GM19397 (cell line): ENCODE data around the gene HEXIM2.
"Not testable (repeated sequence)": the region's sequence is repeated elsewhere in the genome, so short reads cannot be mapped to it uniquely, and the experiment has no call there.

Experiments
- ATAC-seq: cut with Tn5 transposase; IDR thresholded peaks from one replicate; pipeline ENCODE4 v1.9.1; 2021; ENCODE audit warnings: mild to moderate bottlenecking, moderate library complexity; ENCODE audit not compliant: unreplicated experiment

HEXIM2 gene, protein sequence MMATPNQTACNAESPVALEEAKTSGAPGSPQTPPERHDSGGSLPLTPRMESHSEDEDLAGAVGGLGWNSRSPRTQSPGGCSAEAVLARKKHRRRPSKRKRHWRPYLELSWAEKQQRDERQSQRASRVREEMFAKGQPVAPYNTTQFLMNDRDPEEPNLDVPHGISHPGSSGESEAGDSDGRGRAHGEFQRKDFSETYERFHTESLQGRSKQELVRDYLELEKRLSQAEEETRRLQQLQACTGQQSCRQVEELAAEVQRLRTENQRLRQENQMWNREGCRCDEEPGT

DNA sequence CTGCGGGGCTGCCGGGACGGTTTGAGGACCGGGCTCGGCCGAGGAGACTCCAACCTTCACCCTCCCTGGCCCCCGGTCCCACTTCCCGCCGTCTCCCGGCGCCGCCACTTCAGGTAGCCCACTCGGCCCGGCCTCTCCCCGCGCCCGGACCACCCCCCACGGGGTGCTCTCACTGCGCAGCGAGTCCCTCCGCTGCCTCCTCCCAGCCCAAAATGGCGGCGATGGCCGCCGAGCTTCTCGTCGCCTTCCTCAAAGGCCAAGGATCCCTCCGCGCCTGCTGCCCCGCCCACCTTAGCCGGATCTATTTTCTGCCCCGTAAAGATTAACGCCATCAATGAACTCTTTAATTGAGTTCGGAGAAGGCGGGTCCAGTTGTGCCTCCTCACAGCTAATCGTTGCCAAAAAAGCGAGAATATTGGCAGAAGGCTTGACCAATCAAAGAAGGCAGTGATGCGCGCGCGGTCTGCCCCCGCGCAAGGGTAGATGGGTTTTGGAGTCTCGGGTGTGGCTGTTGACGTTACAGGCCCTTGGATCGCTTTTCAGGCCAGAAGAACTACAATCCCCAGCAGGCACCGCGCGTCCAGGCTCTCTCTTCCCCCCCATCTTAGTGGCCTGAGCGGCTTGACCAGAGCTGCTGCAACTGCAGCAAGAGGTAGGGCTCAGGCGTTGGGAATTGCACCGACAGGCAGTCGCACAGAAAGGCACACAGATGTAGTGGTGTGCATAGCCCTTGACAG lies at the start of gene HEXIM2:
HEXIM2 (plus strand) TSS at position 588 of the 737 bp plus-strand sequence. CDS start 919 bp downstream, outside the sequence.
- ATAC-seq, result peak; percentile 90

DNA sequence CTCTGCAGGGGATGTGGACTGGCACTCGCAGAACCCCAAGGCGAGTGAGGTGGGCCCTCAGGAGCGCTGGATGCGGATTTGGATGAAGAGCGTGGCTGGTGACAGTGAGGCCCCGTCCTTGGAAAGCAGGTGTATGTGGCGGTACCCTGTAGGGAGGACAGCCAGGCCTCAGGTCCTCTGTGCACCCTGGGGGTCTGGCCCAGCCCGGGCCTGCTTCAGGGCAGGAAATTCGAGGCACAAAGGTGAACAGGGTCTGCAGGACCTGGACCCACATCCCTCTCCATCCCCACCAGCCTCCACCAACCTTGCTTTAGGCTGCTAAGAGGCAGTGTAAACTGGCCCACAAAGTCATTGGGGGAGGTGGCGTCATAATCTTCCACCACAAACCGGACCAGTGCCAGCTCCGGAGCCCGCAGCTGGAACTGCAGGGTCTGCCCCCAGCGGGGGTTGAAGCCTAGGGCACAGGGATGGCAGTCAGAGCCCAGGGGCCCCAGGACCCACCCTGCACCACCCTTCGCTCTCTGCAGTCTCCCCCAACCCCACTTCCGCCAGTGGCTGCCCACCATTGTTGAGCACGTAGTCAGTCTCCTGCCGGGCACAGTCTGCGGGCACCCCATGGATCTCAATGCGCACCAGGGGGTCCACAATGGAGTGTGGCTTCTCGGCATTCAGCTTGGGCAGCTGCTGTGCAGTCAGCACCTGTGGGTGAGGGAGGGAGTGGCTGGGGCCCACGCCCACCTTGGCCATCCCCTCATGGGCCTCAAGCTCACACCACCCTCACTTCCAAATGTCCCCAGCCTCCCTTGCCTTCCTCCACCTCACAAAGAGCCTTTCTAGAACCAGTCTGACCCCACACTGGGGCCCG lies 48.9 kb upstream of the HEXIM2 start:
- no peak for ATAC-seq

DNA sequence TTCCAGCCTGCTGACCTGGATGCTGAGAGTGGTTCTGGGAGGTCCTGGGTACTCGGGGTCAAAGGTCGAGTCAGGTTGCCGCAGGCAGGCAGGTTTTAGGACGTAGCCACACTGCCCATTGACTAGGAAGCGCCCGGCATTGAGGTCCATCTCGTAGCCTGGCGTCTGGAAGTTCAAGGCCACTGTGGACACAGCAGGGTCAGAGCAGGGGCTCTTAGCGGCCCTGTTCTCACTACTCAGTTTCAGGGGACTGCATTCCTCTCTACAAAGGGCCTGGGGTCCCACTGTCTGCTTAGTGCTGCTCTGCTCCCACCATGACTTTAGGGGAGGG lies 48.3 kb upstream of the HEXIM2 start:
- no peak for ATAC-seq

DNA sequence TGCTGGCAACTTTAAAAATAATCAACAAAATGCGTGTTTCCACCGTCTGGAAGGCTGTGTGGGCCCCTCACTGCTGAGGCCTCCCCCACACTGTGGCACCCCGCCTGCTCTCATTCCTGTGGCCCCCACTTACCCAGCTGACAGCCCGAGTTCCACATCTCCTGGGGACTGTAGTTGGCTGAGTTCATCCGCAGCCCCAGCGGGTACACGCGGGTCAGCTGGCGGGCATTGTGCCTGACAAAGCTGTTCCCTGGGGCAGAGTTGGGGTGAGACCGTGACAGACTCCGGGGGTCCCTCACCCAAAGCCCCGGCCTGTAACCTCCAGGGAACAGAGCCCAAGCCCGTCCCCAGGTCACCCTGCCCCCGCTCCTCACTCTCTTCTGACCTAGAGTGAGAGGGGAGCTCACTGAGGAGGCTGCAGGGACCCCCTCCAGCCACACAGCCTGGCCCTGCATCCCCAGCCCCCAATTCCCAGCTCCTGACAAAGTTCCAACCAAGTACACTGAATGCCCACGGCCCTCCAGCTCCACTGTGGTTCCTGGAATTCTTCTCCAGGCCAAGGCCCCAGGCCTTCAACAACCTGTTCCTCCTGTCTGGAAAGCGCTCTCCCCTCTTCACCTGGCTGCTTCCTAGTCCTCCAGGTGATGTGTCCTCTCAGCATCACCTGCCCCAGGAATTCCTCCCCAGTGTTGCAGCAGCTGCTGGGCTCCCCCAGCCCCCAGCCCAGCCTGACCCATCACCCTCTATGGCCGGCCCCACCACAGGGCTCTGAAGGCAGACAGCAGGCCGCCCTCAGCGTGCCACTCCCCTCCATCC lies 47.4 kb upstream of the HEXIM2 start:
- no peak for ATAC-seq

DNA sequence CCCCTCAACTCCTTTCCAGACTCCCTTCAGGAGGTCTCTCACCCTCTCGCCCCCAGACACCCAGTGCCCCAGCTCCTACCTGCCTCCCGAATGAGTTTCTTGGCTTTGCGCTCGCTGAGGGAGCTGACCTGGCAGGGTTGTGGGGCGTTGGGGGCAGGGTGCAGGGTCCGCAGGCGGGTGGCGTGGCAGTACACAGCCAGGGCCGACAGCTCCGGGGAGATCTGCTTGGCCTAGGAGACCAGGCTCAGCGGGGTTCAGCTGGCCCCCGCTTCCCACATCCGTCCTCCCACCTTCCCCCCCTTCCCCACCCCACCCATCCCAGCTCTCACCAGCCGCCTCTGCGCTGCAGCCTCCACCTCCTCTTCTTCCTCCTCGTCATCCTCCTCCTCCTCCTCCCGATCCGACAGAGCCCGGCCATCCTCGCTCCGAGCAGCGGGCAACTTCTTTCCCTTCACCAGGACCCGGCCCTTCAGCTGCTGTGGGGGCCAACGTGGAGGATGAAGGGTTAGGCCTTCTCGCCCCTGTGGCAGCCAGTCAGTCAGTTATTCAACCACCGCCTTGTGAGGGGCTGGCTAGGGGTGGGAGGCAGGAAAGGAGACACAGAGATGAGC lies 46.6 kb upstream of the HEXIM2 start:
- ATAC-seq, result no peak

DNA sequence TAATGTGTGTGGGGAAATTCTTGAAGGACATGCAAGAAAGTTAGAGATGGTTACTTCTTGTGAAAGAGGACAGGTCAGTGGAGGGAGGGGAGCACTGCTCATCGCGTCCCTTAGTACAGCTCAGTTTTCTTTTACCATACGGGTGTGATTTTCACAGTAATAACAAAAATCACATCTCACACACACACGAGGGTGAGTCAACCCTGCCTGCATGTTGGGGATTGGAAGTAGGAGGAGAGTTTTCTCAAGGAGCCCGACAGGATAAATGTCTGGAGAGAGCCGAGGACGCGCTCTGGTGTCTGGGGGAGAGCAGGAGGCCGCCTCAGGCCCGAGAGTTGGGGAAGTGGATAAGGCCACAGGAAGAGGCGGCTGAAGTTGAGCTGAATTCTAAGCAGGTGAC lies 45.8 kb upstream of the HEXIM2 start:
- ATAC-seq, result no peak

DNA sequence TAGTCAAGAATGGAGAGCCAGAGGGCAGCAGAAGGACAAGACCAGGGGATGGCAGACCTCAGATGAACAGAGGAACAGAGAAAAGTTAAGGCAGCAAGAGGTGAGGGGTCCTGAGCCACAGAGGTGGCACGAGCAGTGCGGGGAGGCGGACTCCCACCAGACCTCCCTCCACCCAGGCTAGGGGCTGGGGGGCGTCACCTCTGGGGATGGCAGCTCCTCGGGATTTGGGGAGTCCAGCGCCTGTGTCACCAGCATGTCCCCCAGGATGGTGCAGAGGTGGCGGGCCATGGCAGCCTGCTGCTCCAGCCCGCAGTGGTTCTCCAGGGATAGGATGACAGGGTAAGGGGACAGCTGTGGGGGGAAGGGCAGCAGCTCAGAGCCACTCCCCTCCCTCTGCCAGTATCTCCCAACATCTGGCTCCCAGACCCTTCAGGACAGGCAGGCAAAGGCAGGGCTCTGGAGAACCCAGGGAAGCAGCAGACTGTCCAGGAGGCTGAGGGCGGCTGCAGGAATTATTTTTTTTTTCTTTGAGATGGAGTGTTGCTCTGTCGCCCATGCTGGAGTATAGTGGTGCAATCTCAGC lies 45.1 kb upstream of the HEXIM2 start:
- ATAC-seq, result no peak

DNA sequence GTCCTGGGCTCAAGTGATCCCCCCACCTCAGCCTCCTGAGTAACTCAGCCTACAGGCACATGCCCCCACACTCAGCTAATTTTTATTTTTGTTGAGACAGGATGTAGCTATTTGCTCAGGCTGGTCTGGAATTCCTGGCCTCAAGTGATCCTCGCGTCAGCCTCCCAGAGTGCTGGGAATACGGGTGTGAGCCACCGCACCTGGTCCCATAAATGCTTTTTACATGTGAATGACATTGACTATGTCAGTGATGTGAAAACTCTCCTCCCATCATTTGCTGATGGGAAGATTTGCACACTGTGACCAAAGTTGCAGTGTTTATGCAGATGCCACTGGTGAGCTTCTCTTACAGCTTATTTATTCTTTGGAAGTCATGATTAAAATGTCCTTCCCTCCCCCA lies 44.3 kb upstream of the HEXIM2 start:
- ATAC-seq, result no peak

DNA sequence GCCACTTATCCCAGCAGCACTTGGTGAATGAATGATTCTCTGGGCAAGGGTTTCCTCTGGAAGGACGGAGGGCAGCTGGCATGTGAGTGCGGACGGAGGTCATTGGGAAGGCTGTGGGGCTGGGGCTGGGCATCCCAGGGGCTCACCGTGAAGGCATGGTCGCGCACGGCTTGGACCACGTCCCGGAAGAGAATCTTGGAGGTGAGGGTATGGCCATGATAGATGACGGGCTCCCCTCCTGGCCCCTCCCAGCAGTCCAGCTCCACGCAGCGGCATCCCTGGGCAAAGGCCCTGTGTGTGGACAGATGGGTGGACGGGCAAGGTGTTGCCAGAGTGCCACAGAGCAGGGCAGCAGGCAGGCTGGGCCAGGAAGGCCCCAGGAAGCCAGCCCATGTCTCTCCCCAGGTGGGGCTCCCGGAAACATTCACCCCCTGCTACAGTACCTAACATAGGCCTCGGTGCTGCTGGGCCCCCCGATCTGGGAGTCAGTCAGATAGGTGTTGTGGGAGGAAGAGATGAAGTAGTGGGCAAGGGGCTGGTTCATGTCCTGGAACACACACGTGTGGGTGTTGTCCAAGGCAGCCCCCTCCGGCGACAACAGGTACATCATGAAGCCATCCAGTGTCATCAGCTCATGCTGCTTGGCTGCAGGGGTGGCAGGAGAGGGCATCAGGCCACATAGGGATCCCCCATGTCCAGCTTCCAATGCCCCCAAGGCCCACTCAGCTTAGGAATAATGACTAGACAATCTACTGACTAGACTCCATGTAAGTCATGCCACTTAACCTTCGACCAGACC lies 43.6 kb upstream of the HEXIM2 start:
- ATAC-seq, result no peak

DNA sequence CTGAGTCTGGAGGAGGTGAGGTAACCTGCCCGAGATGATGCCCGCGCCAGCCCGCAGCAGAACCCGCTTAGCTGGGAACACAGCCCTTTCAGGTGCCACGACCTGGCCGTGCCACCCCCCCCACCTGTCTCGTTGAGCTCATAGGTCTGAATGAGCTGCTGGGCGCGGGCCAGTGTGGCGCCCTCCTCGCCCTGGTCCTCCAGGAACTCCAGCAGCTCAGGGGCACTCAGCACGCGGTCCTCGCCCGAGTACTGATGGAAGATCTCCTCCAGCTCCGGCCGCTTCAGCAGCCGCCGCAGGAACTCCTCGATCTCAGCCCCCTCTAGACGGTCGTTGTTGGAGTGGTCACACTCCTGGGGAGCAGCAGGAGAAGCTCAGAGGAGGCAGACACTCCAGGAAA lies 43.0 kb upstream of the HEXIM2 start:
- ATAC-seq, result no peak

DNA sequence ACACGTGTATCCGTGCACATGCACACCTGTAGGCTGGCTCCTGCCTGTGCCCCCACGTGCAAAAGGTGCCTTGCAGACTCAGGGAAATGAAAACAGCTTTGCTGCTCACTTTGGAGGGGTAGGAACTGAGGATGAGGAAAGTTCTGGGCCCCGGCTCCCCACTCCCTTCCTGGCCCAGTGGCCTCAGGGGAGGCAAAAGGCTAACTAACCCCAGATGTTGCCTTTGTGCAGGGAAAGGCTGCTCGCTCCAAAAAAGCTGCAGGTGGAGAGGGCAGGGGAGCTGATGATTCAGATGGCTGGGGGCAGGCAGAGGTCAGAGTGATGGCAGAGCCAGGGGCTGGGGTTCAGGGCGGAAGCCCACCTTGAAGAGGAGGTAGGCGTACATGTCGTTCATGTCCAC lies 41.7 kb upstream of the HEXIM2 start:
- no peak for ATAC-seq

DNA sequence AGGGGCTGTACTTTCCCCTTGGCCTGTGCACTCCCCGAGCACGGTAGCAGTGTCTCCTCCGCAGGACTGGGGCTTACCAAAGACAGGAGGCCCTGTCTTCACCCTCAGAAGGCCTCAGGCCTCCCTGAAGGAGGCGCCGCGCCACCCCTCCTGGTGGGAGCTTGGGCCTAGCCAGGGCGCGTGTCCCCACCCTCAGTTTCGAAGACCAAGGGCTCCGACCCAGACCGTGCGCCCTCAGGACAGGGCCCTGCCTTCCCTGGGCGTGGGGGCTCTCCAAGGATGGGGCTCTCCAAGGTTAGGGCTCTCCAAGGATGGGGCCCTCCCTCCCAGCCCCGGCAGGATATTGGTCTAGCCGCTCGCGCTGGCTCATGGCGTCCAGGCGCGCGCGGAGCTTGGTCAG lies 41.1 kb upstream of the HEXIM2 start:
- no peak for ATAC-seq

DNA sequence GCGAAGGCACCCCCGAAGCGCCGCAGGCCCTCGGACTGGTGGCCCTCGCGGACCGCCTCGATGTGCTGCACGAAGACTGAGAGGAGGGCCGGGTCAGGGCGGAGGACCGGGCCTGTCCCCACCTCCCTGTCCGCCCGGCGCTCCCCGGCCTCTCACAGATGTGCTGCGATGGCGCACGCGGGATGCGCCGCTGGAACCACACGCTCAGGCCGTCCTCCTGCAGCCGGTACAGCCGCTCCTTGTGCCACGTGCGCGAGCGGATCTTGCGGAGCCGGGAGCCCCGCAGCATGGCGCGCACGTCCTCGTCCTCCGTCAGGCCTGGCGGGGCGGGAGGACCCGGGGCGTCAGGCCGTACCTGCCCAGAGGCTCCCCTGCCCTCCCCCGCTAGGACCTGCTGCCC lies 40.6 kb upstream of the HEXIM2 start:
- no peak for ATAC-seq

DNA sequence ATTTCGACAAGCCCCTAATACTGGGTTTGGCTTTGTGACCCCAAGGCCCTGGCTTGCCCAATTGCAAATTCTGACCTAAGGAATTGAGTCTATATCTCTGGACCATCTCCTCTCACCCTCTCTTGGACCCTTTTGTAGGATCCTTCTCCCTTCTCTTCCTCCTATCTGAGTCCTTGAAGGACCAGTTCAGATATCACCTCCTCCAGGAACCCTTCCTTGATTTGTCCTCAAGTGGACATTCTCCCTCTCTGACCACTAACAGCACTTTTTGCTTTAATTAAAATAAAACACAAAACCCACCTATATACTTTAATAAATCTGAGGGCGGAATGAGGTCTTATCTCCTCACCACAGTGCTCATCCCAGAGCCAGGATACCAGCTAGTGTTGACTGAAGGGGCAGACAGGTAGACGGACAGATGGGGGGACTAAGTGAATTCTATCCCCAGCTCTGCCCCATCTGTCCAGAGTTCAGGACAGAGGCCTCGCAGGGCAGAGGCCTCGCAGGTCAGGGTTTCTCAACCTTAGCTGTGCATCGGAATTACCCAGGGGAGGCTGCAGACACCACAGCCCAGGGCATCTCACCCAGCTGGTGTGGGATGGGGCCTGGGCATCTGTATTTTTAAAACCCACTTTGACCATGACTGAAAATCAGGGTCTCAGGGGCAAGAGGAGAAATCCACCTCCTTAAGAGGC lies 38.5 kb upstream of the HEXIM2 start:
- no peak for ATAC-seq

DNA sequence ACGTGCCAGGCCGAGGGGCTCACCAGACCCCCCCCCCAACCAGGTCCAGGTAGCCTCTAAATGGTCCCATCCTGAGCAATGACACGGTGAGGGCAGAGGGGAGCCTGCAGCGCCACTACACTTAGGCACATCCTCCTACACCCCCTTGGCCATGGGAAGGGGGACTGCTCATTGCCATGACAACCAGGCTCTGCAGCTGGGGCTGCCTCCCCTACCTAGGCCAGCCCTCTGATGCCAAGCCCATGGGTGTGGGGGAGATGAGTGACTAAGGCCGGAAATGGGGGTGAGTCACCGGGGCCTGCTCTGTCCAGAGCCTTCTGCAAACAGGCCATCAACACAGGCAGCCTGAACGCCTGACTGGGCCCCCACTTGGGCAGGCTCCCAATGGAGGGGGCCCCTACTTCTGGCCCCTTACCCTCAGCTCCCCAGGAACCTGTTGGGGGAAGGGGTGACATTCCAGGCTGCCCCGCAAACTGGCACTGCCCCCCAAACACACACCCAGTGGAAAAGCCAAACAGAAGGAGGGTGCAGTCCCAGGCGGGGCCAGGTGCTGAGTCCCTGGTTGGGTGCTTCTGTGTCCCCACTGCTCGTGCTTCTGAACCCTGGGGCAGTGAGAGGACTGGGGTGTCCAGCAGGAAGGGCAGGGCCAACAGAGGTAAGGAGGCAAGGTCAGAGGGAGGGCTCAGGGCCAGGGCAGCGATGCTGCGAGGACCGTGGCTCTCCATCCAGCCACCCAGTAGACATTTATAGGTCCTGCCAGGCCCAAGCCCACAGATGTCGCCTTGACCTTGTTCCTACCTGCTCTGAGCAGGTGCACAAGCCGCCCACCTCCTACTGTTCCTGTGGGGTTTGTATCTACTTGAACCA lies 37.5 kb upstream of the HEXIM2 start:
- ATAC-seq, result no peak

DNA sequence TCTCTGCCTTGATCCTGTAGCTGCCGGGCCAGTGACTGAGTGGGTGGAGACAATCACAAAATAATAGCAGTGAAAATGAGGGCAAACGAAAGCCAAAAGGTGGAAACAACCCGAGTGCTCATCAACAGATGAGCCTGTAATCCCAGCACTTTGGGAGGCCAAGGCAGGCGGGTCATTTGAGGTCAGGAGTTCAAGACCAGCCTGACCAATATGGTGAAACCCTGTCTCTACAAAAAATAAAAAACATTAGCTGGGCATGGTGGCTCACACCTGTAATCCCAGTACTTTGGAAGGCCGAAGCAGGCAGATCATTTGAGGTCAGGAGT lies 36.9 kb upstream of the HEXIM2 start:
- ATAC-seq, result not testable (repeated sequence)

DNA sequence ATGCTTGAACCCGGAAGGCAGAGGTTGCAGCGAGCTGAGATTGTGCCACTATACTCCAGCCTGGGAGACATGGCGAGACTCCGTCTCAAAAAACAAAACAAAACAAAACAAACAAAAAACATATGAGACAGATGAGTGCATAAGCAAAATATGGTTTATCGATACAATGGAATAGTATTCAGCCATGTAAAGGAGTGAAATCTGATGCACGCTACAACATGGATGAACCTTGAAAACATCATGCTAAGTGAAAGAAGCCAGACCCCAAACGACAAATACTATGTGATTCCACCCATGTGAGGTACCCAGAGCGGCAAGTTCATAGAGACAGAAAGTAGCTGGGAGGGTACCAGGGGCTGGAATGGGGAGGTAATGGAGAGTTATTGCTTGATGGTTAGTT lies 36.2 kb upstream of the HEXIM2 start:
- no peak for ATAC-seq

DNA sequence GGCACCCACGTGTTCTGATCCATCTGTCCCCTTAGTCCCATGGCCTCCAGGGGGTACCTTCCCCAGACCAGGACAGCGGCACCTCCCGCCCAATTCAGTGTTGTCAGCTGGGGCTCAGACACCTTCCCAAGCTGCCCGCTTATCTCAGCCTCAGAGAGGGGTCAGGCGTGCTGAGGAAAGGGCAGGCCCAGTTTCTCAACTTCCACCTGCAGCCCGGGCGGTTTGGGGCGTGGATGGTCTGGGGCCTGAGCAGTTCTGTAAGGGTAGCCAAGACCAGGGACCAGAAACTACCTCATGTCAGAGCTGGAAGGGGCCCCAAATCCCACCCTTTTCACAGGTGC lies 34.5 kb upstream of the HEXIM2 start:
- ATAC-seq, result no peak
